ENCODE measurements around the gene AAGAB.

Gene AAGAB

GRCh38 chr15:67208396-67208795 lies 46.1 kb downstream of the AAGAB start:
- no peak for DNase-seq (ENCODE audit: low spot score)

- DNase-seq (ENCODE audit: low spot score) = no peak
Observed at GRCh38 chr15:67207555-67208207, 46.8 kb downstream of the AAGAB start.

- DNase-seq (ENCODE audit: low spot score) = no peak
Observed at GRCh38 chr15:67202991-67203390, 51.5 kb downstream of the AAGAB start.

- no peak for DNase-seq (ENCODE audit: low spot score)
Observed at GRCh38 chr15:67202091-67202490, 52.4 kb downstream of the AAGAB start.

DNA sequence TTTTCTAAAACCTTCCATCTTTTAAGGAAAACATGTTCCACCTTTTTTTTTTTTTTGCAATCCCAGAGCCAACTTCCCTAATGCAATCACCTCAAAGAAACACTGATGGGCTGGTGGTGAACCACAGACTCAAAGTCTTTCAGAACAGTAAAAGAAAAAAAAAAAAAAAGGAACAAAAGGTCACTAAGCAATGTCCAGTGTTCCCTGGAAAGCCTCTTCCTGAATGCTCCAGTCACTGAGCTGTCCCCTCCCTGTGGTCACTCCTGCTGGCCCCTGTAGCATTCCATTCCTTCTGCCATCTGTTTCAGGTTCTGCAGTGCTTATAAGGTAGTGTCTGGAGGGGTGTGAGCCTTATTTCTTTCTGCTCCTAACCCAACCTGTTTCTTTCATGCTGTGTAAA lies 53.3 kb downstream of the AAGAB start:
- DNase-seq (ENCODE audit: low spot score) = no peak

DNA sequence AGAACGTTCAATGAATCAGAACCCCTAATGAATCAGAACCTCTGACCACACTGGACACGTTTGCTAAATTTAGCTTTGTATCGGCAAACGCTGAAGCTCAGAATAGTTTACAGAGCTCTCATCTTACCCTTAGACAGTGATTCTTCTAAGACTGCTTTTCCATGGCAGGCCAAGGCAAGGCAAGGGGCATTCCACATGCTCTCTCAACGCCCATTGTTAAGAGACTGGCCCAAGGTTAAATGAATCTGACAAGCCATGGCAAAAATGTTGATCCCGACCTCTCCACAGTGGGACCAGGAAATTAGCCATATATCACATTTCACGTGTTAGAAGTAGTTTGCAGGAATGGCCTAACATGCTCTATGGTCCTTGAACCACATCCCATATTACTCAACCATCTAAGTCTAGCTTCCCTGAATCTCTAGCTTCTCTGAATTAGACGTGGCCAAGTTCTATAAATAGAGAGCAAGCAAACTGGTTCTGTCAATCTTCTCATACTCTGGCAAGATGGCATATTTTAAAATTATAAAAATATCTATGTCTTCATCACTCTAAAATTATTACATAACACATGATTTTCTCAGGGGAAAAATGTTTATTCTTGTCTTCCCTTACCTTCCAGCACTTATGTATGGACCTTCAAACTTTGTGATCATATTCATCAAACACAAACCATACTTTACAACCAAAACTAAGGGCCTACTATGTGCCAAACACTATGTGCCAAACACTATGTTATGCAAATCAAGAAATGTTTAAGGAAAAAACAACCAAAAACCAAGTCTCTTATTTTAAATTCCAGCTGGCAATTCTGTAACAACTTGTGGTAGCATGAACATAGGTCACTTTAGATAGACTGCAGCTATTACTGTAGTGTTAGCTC lies 54.3 kb downstream of the AAGAB start:
- DNase-seq (ENCODE audit: low spot score) = no peak

DNA sequence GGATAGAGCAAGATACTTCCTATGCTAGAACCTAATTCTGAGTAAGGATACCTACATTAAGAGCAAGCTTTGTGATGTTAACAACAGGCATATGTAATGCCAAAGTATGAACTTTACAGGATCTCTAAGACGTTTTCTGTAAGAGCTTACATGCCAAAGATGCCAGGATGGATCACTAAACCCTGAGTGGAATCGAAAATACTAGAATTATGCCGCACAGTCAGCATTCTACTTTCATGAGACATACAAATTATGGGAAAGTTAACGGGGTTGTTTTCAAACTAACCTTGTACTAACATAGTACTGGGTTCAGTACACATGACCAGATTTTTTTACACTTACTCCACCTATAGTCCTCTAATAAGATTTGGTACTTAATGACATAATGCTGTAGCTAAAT lies 55.1 kb downstream of the AAGAB start:
- DNase-seq (ENCODE audit: low spot score) = no peak

- peak; percentile 70 for DNase-seq (ENCODE audit: low spot score)
Observed at GRCh38 chr15:67198157-67198754, 56.2 kb downstream of the AAGAB start.

- DNase-seq (ENCODE audit: low spot score) = no peak
Observed at GRCh38 chr15:67197364-67197695, 57.1 kb downstream of the AAGAB start.

GRCh38 chr15:67196672-67197363 lies 57.6 kb downstream of the AAGAB start:
- DNase-seq (ENCODE audit: low spot score) = no peak

GRCh38 chr15:67196222-67196621 lies 58.2 kb downstream of the AAGAB start:
- no peak for DNase-seq (ENCODE audit: low spot score)

GRCh38 chr15:67195305-67195704 lies 59.2 kb downstream of the AAGAB start:
- DNase-seq (ENCODE audit: low spot score) = no peak

GRCh38 chr15:67194171-67195114 lies 60.0 kb downstream of the AAGAB start:
- no peak for DNase-seq (ENCODE audit: low spot score)

- DNase-seq (ENCODE audit: low spot score) = no peak
Observed at GRCh38 chr15:67193223-67193990, 61.1 kb downstream of the AAGAB start.

- DNase-seq (ENCODE audit: low spot score) = no peak
Observed at GRCh38 chr15:67192185-67192820, 62.2 kb downstream of the AAGAB start.

DNA sequence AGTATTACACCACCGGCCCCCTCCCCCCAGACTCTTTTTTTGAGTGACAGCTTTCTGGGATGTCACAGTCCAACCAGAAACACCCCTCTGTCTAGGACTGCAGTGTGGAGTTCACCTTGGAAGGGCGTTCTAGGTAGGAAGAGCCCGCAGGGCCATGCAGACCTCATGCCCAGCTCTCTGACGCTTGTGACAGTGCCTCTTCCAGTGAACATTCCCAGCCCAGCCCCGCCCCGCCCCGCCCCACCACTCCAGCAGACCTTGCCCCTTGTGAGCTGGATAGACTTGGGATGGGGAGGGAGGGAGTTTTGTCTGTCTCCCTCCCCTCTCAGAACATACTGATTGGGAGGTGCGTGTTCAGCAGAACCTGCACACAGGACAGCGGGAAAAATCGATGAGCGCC lies 63.6 kb downstream of the AAGAB start:
- DNase-seq (ENCODE audit: low spot score) = no peak

- no peak for DNase-seq (ENCODE audit: low spot score)
Observed at GRCh38 chr15:67190326-67190725, 64.1 kb downstream of the AAGAB start.

GRCh38 chr15:67189326-67190051 lies 65.0 kb downstream of the AAGAB start:
- DNase-seq (ENCODE audit: low spot score) = no peak

- DNase-seq (ENCODE audit: low spot score) = no peak
Observed at GRCh38 chr15:67188551-67189218, 65.8 kb downstream of the AAGAB start.
